Glutamatergic neuron (in vitro differentiated cells): ENCODE results near the gene TRIM38. TPM values are rescaled to one million over a fixed set of nuclear protein-coding genes. Genes with fewer than 3 reads are reported as not detected.
"Not testable (repeated sequence)": the region's sequence is repeated elsewhere in the genome, so short reads cannot be mapped to it uniquely, and the experiment has no call there.

Experiments
- DNase-seq: peaks from one replicate; pipeline ENCODE4 v3.0.0; 2022
- H3K27ac Mint-ChIP-seq: one replicate; pipeline ENCODE4 v1.8.0; 2020; ENCODE audit warnings: mild to moderate bottlenecking, mixed read lengths, inconsistent platforms; ENCODE audit not compliant: unreplicated experiment
- H3K27me3 Mint-ChIP-seq: one replicate; pipeline ENCODE4 v1.8.0; 2020; ENCODE audit warnings: mild to moderate bottlenecking, moderate library complexity, mixed read lengths, inconsistent platforms; ENCODE audit not compliant: unreplicated experiment
- H3K36me3 Mint-ChIP-seq: one replicate; pipeline ENCODE4 v1.8.0; 2020; ENCODE audit warnings: mild to moderate bottlenecking, mixed read lengths, inconsistent platforms; ENCODE audit not compliant: unreplicated experiment
- H3K4me1 Mint-ChIP-seq: one replicate; pipeline ENCODE4 v1.8.0; 2020; ENCODE audit warnings: mild to moderate bottlenecking, low read depth, mixed read lengths, inconsistent platforms; ENCODE audit not compliant: unreplicated experiment
- H3K4me3 Mint-ChIP-seq: one replicate; pipeline ENCODE4 v1.8.0; 2020; ENCODE audit warnings: mild to moderate bottlenecking, mixed read lengths, inconsistent platforms; ENCODE audit not compliant: unreplicated experiment
- H3K9me3 Mint-ChIP-seq: one replicate; pipeline ENCODE4 v1.8.0; 2020; ENCODE audit warnings: mild to moderate bottlenecking, moderate library complexity, mixed read lengths, inconsistent platforms; ENCODE audit not compliant: unreplicated experiment
- CTCF ChIP-seq: fragments of 200-600 bp; sonication (generic); IDR thresholded peaks from one replicate; pipeline ENCODE4 v1.5.0; 2021; ENCODE audit not compliant: partially characterized antibody, unreplicated experiment
- total RNA-seq: library from RNA; stranded (reverse); fragmentation: NEBNext Ultra II Directional; extraction: Animal tissue kit (Norgen Biotek cat#: 25700); gene quantifications from one replicate; pipeline ENCODE4 v1.2.1, GENCODE V29; 2021; ENCODE audit not compliant: unreplicated experiment

TRIM38 gene
- total RNA-seq, 1 donor from 2014 or later = 0.05 TPM

DNA sequence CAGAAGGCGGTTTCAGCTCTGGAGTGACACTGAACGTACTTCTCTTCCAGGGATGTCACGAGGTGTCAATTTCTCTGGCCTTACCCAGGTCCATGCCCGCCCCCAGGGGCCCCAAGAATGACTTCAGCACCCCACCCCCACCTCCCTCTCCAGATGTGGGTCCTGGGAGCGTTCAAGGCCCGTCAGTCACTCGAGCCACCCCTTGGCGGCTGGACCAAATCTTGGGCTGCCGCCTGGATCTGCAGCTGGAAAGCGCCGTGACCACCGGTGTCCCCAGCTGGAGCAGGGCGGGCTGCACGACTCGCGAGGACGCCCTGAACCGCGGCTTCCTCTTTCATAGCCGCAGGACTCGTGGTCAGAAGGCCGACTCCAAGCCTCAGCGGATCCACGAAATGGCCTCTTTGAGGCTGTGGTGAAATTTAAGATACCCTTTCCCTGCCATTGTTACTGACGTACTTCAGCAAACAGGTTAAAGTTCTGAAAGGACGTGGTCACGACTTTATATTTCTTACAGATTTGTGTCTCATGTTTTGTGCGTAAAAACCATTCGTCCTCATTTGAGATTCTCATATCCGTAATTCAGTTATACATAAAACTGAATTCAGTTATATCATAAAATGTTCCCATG, 29.3 kb downstream of the TRIM38 start:
- Mint-ChIP-seq H3K4me3 (peak overlapping the region; percentile 78), H3K36me3 (no peaks in the 10 kb centered on the region), H3K4me1 (no peaks in the 10 kb centered on the region), H3K27me3 (no peaks in the 10 kb centered on the region), H3K9me3 (peaks cover 2% of the 10 kb centered on the region), H3K27ac (peak overlapping the region; percentile 41)
- peak; percentile 73 for DNase-seq
- no peak for TF ChIP-seq CTCF

DNA sequence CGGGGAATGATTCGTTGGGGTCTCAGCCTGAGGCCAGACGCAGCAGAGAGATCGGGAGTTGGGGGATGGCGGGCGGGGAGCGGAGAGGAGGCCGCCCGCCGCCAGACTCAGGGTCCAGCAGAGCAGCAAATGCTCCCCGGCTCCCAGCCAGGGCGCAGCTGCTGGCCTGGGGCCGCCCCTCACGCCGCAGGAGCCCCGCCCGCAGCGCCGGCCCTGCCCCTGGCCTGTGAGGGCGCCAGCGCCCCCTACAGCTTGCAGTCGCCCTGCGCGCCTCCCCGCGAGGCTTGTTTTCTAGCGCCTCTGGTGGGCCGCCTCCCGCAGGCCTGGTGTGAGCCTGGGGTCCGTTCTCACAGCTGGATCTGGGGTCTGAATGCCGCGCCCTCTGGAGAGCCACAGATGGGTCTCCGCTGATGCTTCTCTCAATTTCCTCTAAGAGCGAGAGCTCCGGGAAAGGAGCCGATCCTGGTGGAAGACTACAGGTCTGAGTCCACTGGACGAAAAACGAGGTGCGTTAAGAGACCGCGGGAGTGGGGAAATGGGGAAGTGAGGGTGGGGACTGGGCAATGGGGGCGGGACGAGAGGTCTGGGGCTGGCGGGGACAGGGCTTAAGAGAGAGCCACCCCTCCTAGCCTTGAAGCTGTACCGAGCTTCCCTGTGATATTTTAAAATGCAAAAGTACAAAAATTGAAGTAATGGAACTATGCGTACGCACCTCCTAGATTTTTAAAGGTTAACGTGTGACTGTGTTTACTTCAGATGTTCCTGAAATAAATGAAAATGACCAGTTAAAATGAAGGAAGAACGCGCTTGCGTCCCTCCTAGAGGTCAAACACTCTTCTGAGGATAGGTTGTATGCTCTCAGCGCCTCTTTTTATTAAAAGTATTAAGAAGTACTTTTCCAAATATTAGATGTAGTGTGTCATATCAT, 30.1 kb downstream of the TRIM38 start:
- DNase-seq = peak; percentile 98
- H3K4me3 Mint-ChIP-seq = peak overlapping the region; percentile 86
- H3K9me3 Mint-ChIP-seq = peaks cover 2% of the 10 kb centered on the region

GRCh38 chr6:25993341-25993684, 30.7 kb downstream of the TRIM38 start:
- not testable (repeated sequence) for DNase-seq, H3K27me3 Mint-ChIP-seq, H3K9me3 Mint-ChIP-seq, H3K27ac Mint-ChIP-seq, H3K36me3 Mint-ChIP-seq, H3K4me1 Mint-ChIP-seq
- H3K4me3 Mint-ChIP-seq = peak overlapping the region; percentile 15

More for the DNA sequence above, 30.1 kb downstream of the TRIM38 start:
- peaks cover 2% of the 10 kb centered on the region for H3K27me3 Mint-ChIP-seq
- H3K27ac Mint-ChIP-seq = peak overlapping the region; percentile 41
- no peaks in the 10 kb centered on the region for H3K36me3 Mint-ChIP-seq
- peak; percentile 95 for TF ChIP-seq CTCF
- no peaks in the 10 kb centered on the region for H3K4me1 Mint-ChIP-seq

- H3K4me1 Mint-ChIP-seq = no peaks in the 10 kb centered on the region
- H3K27ac Mint-ChIP-seq = no peak overlapping the region
- no peaks in the 10 kb centered on the region for H3K36me3 Mint-ChIP-seq
- TF ChIP-seq CTCF = no peak
- no peak overlapping the region for H3K4me3 Mint-ChIP-seq
- H3K27me3 Mint-ChIP-seq = peaks cover 4% of the 10 kb centered on the region
- DNase-seq = no peak
- peaks cover 6% of the 10 kb centered on the region for H3K9me3 Mint-ChIP-seq
Measured at GRCh38 chr6:25995507-25995906, 32.9 kb downstream of the TRIM38 start.

DNA sequence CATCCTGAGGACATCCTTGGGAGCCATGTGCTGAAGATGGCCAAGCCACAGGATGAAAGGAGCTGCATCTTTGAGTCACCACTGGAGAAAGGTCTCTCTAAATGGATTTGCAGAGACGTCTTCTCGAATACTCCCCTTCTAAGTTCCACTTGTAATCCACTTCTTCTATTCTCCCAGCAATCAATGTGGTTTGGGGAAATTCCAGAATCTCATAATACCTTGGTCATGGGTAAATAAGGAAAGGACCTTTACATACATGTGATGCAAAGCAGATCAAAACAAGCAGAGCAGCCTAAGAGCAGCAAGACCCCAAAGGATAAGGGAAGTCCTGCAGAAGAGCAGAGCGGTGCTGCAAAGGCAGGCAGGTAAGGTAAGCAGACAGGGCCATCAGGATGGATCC, 35.3 kb downstream of the TRIM38 start:
- H3K4me3 Mint-ChIP-seq = no peak overlapping the region
- no peaks in the 10 kb centered on the region for H3K4me1 Mint-ChIP-seq
- no peak overlapping the region for H3K27ac Mint-ChIP-seq
- DNase-seq = no peak
- H3K9me3 Mint-ChIP-seq = peaks cover 6% of the 10 kb centered on the region
- no peak for TF ChIP-seq CTCF
- no peaks in the 10 kb centered on the region for H3K36me3 Mint-ChIP-seq
- peaks cover 4% of the 10 kb centered on the region for H3K27me3 Mint-ChIP-seq
